GM12878 (cell line): Measurements from ENCODE around the gene AGBL5. TPM values are rescaled to one million over a fixed set of nuclear protein-coding genes. Genes with fewer than 3 reads are reported as not detected.

Experiments
- ATF7 ChIP-seq: fragments of 450-650 bp; IDR thresholded peaks from 2 replicates; pipeline ENCODE4 v1.6.1; 2016; ENCODE audit warnings: low read depth, mild to moderate bottlenecking
- BACH1 ChIP-seq: fragments of 450-650 bp; IDR thresholded peaks from 2 replicates; pipeline ENCODE4 v1.6.1; 2017; ENCODE audit warnings: mild to moderate bottlenecking, borderline replicate concordance
- BCL11A ChIP-seq: IDR thresholded peaks from 2 replicates; pipeline ENCODE4 v1.6.1; 2011; ENCODE audit warnings: low read depth, low read length
- CBX3 ChIP-seq: fragments of 200-600 bp; sonication (generic); IDR thresholded peaks from 2 replicates; pipeline ENCODE4 v1.6.1; 2016; ENCODE audit warnings: low read depth, borderline replicate concordance
- CREB1 ChIP-seq: IDR thresholded peaks from 2 replicates; pipeline ENCODE4 v1.6.1; 2012; ENCODE audit warnings: low read depth, mild to moderate bottlenecking, inconsistent platforms
- CREM ChIP-seq: IDR thresholded peaks from 2 replicates; pipeline ENCODE4 v1.6.1; 2014; ENCODE audit warnings: antibody characterized with exemption, low read depth
- IRF4 ChIP-seq: IDR thresholded peaks from 2 replicates; pipeline ENCODE4 v1.6.1; 2011; ENCODE audit warnings: low read depth, low read length
- MTA2 ChIP-seq: fragments of 450-650 bp; IDR thresholded peaks from 2 replicates; pipeline ENCODE4 v1.6.1; 2016; ENCODE audit warnings: low read depth, mild to moderate bottlenecking, moderate library complexity
- NFIC ChIP-seq: IDR thresholded peaks from 2 replicates; pipeline ENCODE4 v1.6.1; 2012; ENCODE audit warnings: low read depth, mild to moderate bottlenecking, inconsistent platforms, low read length, moderate library complexity
- NR2C1 ChIP-seq: fragments of 450-650 bp; IDR thresholded peaks from 2 replicates; pipeline ENCODE4 v1.6.1; 2017; ENCODE audit warnings: antibody characterized with exemption, mild to moderate bottlenecking, moderate library complexity
- PML ChIP-seq: IDR thresholded peaks from 2 replicates; pipeline ENCODE4 v1.6.1; 2012; ENCODE audit warnings: low read length, inconsistent platforms
- POLR2A ChIP-seq: IDR thresholded peaks from 2 replicates; pipeline ENCODE4 v1.6.1; 2011; ENCODE audit warnings: low read depth, mild to moderate bottlenecking, low read length
- RAD21 ChIP-seq: IDR thresholded peaks from 2 replicates; pipeline ENCODE4 v1.6.1; 2011; ENCODE audit warnings: mild to moderate bottlenecking, low read depth, low read length, moderate library complexity; ENCODE audit not compliant: insufficient read depth
- SIX5 ChIP-seq: IDR thresholded peaks from 2 replicates; pipeline ENCODE4 v1.6.1; 2011; ENCODE audit warnings: mild to moderate bottlenecking, low read depth, low read length, moderate library complexity; ENCODE audit not compliant: severe bottlenecking
- SP1 ChIP-seq: IDR thresholded peaks from one replicate; pipeline ENCODE4 v1.6.1; 2011; ENCODE audit warnings: low read depth, low read length
- SREBF1 ChIP-seq: IDR thresholded peaks from 2 replicates; pipeline ENCODE4 v1.6.1; 2012; ENCODE audit warnings: mild to moderate bottlenecking, low read length
- TARDBP ChIP-seq: IDR thresholded peaks from 2 replicates; pipeline ENCODE4 v1.6.1; 2016; ENCODE audit warnings: borderline replicate concordance
- WRNIP1 ChIP-seq: IDR thresholded peaks from 2 replicates; pipeline ENCODE4 v1.6.1; 2011; ENCODE audit warnings: low read depth, low read length, improper control_type of control experiment, borderline replicate concordance
- YY1 ChIP-seq: IDR thresholded peaks from 2 replicates; pipeline ENCODE4 v1.6.1; 2011; ENCODE audit warnings: low read depth, mild to moderate bottlenecking, low read length
- ZNF207 ChIP-seq: fragments of 450-650 bp; IDR thresholded peaks from 2 replicates; pipeline ENCODE4 v1.6.1; 2014; ENCODE audit warnings: antibody characterized with exemption, mild to moderate bottlenecking, borderline replicate concordance
- ZNF24 ChIP-seq: fragments of 450-650 bp; IDR thresholded peaks from 2 replicates; pipeline ENCODE4 v1.6.1; 2017; ENCODE audit warnings: antibody characterized with exemption, mild to moderate bottlenecking
- polyA plus RNA-seq, 11 experiments: library from polyadenylated mRNA; depleted of rRNA in 4 of 11; unstranded in 6 of 11; stranded (reverse) in 5 of 11; fragments of >200 nt; fragmentation: Nextera tagmentation in 4 of 11; fragmentation: Illumina TruSeq in 1 of 11; extraction: Ambion mirVana in 4 of 11; extraction: Trizol in 1 of 11; gene quantifications; 1 replicate in 1 of 11; 2 replicates in 10 of 11; pipeline versions ENCODE4 v1.2.1 to v1.2.3, GENCODE V29; 2011 to 2016; ENCODE audit warnings: inconsistent platforms in 2 of 11, missing spikeins in 2 of 11, low read depth in 1 of 11
- total RNA-seq, 4 experiments: library from RNA; depleted of rRNA in 3 of 4; stranded (reverse); fragments of >200 nt in 3 of 4; fragmentation: Illumina TruSeq in 1 of 4; extraction: Trizol in 1 of 4; gene quantifications; 2 replicates each; pipeline versions ENCODE4 v1.2.1 to v1.2.3, GENCODE V29; 2013 to 2021
- TF ChIP-seq, protein P1 (sequence below): fragments of 450-650 bp; formaldehyde crosslinking; IDR thresholded peaks from 2 replicates; pipeline ENCODE4 v1.4.0; 2022; ENCODE audit warnings: mild to moderate bottlenecking, moderate library complexity
- TF ChIP-seq, protein P2 (sequence below): IDR thresholded peaks from 2 replicates; pipeline ENCODE4 v1.6.1; 2011; ENCODE audit warnings: borderline replicate concordance, low read depth, mild to moderate bottlenecking, moderate library complexity, low read length; ENCODE audit not compliant: insufficient read depth, poor library complexity, severe bottlenecking
- TF ChIP-seq, protein P3 (sequence below): fragments of 450-650 bp; IDR thresholded peaks from 2 replicates; pipeline ENCODE4 v1.6.1; 2017; ENCODE audit warnings: mild to moderate bottlenecking, moderate library complexity

AGBL5 gene
- total and polyA plus RNA-seq, 10 of the 15 experiments (the other 5 are each of a cell fraction or from before 2014, with no cell fraction given), result 1.9 to 28.5 (median 19.5) TPM

DNA sequence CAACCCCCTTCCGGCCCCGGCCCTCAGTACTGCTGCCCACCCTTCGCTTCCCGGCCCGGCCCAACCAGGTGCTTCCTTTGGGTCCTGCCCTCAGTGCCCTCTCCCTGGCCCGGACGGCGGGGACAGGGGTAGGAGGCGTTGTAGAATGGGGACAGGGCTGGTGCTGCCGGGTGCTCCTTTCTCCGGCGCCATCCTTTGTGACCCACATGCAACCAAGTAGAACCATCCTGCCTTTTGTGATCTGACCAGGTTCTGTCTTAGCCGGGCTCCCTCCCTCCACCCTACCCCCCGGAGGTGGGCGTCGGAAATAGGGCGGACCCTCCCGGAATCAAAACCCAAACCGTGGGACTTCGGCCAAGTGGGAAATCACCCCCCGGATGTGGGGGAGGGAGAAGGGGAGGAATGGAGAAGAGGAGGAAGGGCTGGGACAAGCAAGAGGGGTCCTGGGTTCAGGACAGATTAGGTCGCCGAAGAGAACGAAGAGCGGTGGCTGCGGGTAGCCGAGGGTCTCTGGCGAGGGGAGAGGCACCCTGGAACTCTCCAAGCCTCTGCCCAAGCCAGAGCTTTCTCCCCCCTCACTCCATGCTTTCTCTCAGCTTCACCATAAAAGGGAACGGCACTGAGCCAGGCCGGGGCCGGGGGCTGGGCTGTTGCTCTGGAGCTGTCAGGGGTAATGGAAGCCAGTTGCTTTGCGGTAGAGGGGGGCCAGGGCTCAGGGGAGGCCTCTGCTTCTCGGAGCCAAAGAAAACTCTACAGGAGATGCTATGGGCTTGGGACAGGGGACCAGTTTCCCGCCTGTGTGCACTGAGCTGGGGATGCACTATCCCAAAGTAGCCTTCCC, 20.7 kb downstream of the AGBL5 start (continued):
- TF ChIP-seq, protein P1, sequence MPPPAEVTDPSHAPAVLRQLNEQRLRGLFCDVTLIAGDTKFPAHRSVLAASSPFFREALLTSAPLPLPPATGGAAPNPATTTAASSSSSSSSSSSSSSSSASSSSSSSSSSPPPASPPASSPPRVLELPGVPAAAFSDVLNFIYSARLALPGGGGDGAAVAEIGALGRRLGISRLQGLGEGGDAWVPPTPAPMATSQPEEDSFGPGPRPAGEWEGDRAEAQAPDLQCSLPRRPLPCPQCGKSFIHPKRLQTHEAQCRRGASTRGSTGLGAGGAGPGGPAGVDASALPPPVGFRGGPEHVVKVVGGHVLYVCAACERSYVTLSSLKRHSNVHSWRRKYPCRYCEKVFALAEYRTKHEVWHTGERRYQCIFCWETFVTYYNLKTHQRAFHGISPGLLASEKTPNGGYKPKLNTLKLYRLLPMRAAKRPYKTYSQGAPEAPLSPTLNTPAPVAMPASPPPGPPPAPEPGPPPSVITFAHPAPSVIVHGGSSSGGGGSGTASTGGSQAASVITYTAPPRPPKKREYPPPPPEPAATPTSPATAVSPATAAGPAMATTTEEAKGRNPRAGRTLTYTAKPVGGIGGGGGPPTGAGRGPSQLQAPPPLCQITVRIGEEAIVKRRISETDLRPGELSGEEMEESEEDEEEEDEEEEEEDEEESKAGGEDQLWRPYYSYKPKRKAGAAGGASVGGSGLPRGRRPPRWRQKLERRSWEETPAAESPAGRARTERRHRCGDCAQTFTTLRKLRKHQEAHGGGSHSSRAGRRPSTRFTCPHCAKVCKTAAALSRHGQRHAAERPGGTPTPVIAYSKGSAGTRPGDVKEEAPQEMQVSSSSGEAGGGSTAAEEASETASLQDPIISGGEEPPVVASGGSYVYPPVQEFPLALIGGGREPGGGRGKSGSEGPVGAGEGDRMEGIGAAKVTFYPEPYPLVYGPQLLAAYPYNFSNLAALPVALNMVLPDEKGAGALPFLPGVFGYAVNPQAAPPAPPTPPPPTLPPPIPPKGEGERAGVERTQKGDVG (CRISPR knock-in tag), result no peak
- TF ChIP-seq ZNF207 (no peak), POLR2A (no peak), ATF7 (no peak), NR2C1 (no peak), PML (no peak), SIX5 (no peak), BCL11A (no peak), YY1 (no peak), BACH1 (no peak), CREB1 (no peak), NFIC (peak; percentile 35; the same call in 1 of the 2 replicates), TARDBP (no peak), CREM (no peak), IRF4 (no peak), MTA2 (no peak), WRNIP1 (no peak), ZNF24 (no peak), SP1 (no peak), CBX3 (no peak), RAD21 (no peak), SREBF1 (no peak)
- TF ChIP-seq, protein P2, sequence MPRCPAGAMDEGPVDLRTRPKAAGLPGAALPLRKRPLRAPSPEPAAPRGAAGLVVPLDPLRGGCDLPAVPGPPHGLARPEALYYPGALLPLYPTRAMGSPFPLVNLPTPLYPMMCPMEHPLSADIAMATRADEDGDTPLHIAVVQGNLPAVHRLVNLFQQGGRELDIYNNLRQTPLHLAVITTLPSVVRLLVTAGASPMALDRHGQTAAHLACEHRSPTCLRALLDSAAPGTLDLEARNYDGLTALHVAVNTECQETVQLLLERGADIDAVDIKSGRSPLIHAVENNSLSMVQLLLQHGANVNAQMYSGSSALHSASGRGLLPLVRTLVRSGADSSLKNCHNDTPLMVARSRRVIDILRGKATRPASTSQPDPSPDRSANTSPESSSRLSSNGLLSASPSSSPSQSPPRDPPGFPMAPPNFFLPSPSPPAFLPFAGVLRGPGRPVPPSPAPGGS, result no peak
- TF ChIP-seq, protein P3, sequence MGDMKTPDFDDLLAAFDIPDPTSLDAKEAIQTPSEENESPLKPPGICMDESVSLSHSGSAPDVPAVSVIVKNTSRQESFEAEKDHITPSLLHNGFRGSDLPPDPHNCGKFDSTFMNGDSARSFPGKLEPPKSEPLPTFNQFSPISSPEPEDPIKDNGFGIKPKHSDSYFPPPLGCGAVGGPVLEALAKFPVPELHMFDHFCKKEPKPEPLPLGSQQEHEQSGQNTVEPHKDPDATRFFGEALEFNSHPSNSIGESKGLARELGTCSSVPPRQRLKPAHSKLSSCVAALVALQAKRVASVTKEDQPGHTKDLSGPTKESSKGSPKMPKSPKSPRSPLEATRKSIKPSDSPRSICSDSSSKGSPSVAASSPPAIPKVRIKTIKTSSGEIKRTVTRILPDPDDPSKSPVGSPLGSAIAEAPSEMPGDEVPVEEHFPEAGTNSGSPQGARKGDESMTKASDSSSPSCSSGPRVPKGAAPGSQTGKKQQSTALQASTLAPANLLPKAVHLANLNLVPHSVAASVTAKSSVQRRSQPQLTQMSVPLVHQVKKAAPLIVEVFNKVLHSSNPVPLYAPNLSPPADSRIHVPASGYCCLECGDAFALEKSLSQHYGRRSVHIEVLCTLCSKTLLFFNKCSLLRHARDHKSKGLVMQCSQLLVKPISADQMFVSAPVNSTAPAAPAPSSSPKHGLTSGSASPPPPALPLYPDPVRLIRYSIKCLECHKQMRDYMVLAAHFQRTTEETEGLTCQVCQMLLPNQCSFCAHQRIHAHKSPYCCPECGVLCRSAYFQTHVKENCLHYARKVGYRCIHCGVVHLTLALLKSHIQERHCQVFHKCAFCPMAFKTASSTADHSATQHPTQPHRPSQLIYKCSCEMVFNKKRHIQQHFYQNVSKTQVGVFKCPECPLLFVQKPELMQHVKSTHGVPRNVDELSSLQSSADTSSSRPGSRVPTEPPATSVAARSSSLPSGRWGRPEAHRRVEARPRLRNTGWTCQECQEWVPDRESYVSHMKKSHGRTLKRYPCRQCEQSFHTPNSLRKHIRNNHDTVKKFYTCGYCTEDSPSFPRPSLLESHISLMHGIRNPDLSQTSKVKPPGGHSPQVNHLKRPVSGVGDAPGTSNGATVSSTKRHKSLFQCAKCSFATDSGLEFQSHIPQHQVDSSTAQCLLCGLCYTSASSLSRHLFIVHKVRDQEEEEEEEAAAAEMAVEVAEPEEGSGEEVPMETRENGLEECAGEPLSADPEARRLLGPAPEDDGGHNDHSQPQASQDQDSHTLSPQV, result no peak
